Esophagus mucosa (tissue), 1 donor: ENCODE results near the gene RAPGEF5. TPM values are rescaled to one million over a fixed set of nuclear protein-coding genes. Genes with fewer than 3 reads are reported as not detected.

Experiments used
- ATAC-seq: fragments of 200-7000 bp; cut with Tn5 transposase; one replicate; pipeline ENCODE4 v1.9.1; 2020
- total RNA-seq: library from RNA; stranded (reverse); gene quantifications from one replicate; pipeline ENCODE4 v1.2.4, GENCODE V29; 2023
- donor health status: DM: yes; HTN: yes; CAD: no.

Gene RAPGEF5
- total RNA-seq, 1 donor from 2014 or later = 48.6 TPM

GRCh38 chr7:22216309-22216708 lies 140.6 kb downstream of the RAPGEF5 start:
- no peak for ATAC-seq

DNA sequence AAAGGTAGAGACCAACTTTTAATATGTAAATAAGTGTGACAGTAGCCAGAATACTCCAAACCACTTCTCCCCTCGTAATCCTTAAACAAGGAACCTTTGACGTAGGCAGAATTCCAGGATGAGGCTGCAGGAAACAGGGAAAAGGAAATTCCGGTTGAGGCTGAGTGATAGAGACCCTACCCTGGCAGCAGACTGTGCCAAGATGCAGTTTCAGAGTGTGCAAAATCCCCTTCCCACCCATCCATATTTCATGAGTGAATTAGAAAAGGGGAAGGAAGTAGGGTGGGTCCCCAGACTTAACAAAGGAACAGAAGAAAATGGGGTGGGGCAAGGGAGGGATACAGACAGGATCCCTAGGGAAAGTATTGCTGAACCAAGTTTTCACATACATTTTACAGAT lies 143.0 kb downstream of the RAPGEF5 start:
- ATAC-seq = no peak

DNA sequence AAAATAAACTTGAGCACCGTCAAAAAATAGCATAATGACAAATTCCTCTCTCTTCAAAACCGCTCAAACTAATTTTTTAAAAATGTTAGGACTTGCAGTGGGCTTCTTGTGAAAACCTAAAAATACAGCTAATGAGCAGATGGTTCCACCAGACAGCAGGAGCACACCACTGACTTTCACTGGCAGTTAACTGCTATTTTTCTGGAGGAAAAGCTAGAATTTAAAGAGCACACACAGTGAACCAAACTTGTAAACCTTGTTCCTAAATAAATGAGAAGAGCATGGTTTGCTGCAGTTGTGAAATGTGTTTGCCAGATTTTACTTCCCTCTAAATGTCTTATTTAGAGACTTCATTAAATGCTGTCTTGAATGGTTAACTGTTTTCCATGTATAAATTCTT lies 143.9 kb downstream of the RAPGEF5 start:
- no peak for ATAC-seq

GRCh38 chr7:22210967-22211366 lies 146.0 kb downstream of the RAPGEF5 start:
- no peak for ATAC-seq

- peak; percentile 48 for ATAC-seq
Measured at GRCh38 chr7:22210355-22210754, 146.6 kb downstream of the RAPGEF5 start.

DNA sequence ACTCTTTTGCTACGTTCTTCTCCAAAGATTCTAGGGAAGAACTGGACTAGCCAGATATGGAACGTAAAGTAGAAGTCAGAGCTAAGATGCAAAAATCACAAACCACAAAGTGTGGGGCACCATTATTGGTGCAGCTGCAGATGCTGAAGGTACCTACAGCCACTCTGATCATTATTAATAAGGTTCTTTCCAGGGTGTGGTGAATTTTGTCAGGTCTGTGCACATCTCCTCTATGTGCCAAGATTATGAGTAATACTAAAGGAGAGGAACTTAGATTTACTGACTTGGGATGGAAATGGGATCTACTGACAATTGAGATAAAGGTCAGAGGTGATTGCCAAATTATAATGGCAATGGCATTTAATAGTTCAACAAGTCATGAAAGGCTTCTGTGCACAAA lies 148.2 kb downstream of the RAPGEF5 start:
- ATAC-seq = peak; percentile 97

- ATAC-seq = no peak
Measured at GRCh38 chr7:22207724-22208225, 149.2 kb downstream of the RAPGEF5 start.

DNA sequence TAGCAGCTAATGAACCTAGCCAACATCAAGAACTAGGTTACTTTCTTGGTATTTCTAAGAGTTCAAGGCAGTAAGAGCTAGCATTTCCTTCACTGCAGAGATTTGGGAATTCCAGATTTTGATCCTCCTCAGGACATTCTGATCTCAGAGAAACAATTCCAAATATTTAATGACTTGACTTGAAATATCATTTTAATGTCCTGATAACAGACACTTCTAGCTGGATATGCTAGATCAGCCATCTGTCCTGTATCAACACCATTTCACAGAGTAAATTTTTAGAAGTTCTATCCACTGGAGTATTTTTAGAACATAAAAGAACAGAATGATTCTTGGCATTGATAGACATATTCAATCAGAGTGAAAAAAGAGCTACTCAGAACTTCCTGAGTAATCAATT lies 151.3 kb downstream of the RAPGEF5 start:
- ATAC-seq = no peak

- ATAC-seq = no peak
Measured at GRCh38 chr7:22204312-22204711, 152.6 kb downstream of the RAPGEF5 start.

- no peak for ATAC-seq
Measured at GRCh38 chr7:22202141-22202540, 154.8 kb downstream of the RAPGEF5 start.

GRCh38 chr7:22201186-22201880 lies 155.6 kb downstream of the RAPGEF5 start:
- ATAC-seq = no peak

- no peak for ATAC-seq
Measured at GRCh38 chr7:22200777-22201176, 156.2 kb downstream of the RAPGEF5 start.

DNA sequence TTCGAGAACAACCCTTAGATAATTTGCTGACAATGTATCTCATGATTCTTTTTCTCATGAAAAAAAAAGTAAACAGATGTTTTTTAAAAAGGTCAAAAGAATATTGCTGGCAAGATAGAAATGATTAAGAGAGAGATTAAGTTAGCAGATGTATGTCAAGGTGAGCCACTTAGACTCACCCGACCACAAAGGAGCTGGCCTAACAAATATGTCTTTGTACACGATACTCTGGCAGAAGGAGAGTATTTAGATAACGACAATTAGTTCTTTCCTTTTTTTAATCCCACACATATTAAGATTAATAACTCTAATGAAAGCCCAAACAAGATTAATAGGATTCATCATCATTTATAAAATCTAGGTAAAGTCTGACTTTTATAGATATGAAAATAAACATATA lies 156.7 kb downstream of the RAPGEF5 start:
- ATAC-seq = no peak

DNA sequence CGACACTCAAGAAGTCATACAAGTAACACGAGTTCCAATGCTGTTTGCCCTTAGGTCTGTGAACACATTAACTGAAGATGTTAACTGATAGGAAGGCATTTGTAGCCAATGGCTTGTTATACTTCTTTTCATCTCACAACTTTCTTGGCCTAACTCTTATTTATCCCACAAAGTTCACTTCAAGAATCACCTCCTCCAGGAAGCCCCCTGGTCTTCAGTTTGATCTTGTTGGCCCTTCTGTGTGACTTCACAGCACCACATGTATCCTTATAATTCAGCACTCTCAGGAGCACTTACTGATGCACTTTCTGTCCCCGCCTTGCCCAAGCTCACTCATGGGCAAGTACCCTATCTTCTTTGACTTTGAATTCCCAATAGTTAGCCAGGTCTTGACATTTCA lies 159.6 kb downstream of the RAPGEF5 start:
- ATAC-seq = no peak

- no peak for ATAC-seq
Measured at GRCh38 chr7:22196429-22196828, 160.5 kb downstream of the RAPGEF5 start.

DNA sequence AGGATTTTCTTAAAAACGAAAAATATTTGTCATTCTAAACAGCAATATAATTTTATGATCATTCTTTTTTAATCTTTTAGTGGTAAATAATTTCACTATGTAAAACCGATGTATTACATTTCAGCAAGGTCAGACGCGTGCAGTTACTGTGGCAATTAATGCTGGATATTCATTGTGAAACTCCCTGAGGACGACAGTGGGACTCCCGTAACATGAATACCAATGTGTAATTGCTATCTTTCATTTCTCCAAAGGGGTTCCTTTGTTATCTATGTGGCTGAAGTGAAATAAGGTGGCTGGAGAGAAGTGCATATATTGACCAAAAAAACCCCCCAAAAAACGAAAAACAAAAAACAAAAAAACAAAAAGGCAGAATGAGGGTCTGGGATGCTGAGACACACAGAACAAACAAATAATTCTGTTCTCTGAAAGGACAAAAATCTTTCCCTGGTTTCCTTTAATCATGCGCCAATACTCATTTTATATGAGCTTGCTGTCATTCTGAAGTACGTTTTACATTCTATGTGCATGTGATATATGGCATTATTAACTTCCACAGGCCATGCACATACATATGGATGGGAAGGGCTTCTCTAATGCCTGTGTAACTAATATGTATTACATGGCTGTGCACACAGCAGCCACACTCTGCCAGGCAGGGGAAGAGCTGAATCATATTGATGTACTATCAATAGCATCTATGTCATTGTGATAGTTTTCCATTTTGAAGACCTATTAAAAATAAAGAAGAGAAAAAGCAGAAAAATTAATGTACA lies 161.4 kb downstream of the RAPGEF5 start:
- no peak for ATAC-seq

- peak; percentile 7 for ATAC-seq
Measured at GRCh38 chr7:22194658-22195273, 162.2 kb downstream of the RAPGEF5 start.

- peak; percentile 74 for ATAC-seq
Measured at GRCh38 chr7:22193450-22193983, 163.4 kb downstream of the RAPGEF5 start.

DNA sequence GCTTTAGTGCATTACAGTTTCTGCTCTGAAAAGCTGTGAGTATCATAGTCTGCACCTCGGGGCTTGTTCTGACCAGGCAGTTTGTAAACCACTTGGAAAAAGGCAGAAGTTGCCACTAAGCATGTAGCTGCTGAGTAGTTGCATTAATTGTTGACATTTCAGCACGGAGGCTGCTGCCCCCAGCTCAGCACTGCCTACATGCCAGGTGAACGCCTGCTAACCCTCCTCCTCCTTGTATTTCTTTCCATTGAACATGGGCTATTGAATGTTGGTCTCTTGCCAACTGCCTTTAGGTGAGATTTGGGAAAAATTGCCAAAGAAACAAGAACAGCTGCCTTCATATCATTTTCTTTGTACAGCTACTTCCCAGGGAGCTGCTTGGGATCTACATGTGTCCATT lies 164.2 kb downstream of the RAPGEF5 start:
- peak; percentile 39 for ATAC-seq

- no peak for ATAC-seq
Measured at GRCh38 chr7:22190736-22191135, 166.2 kb downstream of the RAPGEF5 start.

DNA sequence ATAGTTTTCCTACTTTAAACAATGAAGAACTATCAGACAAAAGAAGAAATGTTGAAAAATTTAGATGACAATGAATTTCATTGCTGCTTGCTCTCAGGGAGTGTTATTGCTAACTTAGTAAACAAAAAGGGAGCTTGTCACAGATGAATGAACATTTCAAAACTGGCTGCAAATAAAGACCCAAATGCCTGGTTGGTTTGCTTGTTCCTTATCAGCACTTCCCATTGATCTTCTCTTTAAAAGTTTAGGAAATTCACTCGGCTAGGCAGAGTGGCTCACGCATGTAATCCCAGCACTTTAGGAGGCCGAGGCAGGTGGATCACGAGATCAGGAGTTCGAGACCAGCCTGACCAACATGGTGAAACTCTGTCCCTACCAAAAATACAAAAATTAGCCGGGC lies 167.2 kb downstream of the RAPGEF5 start:
- ATAC-seq = no peak

- ATAC-seq = no peak
Measured at GRCh38 chr7:22189230-22189629, 167.7 kb downstream of the RAPGEF5 start.

DNA sequence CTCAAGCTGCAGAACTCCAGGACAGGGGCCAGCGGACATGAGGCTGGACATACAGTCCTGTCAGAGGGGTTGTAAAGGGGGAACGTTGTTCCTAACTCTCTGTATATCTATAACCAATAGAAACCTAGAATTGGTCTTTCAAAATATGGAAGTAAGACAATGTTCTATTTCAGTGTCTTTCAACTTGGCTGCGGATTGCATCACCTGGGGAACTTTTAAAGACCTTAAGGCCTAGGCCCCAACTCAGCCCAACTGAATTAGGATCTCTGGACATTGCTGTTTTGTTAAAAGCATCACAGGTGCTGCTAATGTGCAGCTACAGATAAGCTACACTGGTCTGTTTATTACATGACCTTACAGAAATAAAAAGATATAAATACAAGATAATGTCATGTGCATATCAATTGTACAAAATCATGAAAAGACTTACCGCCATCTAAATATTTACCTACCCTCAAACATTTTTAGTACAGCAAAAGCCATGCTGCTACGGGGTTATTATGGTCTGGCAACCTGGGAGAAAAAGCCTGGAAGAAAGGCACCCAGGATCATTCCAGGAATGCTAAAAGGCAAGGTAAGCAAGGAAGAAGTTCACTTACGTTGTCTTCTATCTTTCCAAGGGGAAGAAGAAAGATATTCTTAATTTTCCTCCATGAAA lies 169.1 kb downstream of the RAPGEF5 start:
- no peak for ATAC-seq
